Measurements from ENCODE around the gene SFXN3. TPM values are rescaled to one million over a fixed set of nuclear protein-coding genes. Genes with fewer than 3 reads are reported as not detected.

SFXN3 gene
- total RNA-seq, 1 experiment from 2014 or later, result 27.5 TPM

DNA sequence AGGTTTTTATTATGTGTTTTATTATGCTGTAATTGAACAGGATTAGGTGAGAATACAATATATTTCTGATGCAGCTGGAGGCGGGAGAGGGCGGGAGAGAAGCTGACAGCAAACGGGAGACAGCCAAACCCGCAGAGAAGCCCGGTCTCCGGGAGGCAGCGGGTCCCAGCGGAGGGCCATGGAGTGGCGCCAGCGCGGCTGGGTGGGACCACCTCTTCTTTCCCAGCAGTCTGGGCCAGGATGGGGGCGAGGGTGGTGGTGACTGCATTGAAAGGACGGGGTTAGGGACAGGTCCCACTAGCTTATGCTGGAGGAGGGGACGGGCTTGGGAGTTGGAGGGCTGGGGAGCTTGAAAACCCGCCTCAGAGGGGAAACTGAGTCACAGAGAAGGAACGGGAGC is 16.2 kb downstream of the SFXN3 start:
- Mint-ChIP-seq H3K27ac (ENCODE audit: unreplicated experiment) (no peak overlapping the region), H3K36me3 (ENCODE audit: insufficient read depth, unreplicated experiment) (peaks cover 13% of the 10 kb centered on the region), H3K9me3 (ENCODE audit: low read depth, unreplicated experiment) (no peaks in the 10 kb centered on the region), H3K27me3 (ENCODE audit: unreplicated experiment) (peaks cover 38% of the 10 kb centered on the region), H3K4me1 (ENCODE audit: low read depth, unreplicated experiment) (peaks cover 23% of the 10 kb centered on the region), H3K4me3 (ENCODE audit: low read depth, unreplicated experiment) (no peak overlapping the region)
- CTCF ChIA-PET, result no interaction called here
- intact Hi-C loops (cut with micrococcal nuclease; ENCODE audit: unreplicated experiment), result no loop called here
- no peak for DNase-seq
- TF ChIP-seq, protein P1, sequence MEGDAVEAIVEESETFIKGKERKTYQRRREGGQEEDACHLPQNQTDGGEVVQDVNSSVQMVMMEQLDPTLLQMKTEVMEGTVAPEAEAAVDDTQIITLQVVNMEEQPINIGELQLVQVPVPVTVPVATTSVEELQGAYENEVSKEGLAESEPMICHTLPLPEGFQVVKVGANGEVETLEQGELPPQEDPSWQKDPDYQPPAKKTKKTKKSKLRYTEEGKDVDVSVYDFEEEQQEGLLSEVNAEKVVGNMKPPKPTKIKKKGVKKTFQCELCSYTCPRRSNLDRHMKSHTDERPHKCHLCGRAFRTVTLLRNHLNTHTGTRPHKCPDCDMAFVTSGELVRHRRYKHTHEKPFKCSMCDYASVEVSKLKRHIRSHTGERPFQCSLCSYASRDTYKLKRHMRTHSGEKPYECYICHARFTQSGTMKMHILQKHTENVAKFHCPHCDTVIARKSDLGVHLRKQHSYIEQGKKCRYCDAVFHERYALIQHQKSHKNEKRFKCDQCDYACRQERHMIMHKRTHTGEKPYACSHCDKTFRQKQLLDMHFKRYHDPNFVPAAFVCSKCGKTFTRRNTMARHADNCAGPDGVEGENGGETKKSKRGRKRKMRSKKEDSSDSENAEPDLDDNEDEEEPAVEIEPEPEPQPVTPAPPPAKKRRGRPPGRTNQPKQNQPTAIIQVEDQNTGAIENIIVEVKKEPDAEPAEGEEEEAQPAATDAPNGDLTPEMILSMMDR (IDR thresholded peaks at IDR 0.05; ENCODE audit: unreplicated experiment), result no peak
- BruUV-seq (replicated peaks), result no TSS peak

DNA sequence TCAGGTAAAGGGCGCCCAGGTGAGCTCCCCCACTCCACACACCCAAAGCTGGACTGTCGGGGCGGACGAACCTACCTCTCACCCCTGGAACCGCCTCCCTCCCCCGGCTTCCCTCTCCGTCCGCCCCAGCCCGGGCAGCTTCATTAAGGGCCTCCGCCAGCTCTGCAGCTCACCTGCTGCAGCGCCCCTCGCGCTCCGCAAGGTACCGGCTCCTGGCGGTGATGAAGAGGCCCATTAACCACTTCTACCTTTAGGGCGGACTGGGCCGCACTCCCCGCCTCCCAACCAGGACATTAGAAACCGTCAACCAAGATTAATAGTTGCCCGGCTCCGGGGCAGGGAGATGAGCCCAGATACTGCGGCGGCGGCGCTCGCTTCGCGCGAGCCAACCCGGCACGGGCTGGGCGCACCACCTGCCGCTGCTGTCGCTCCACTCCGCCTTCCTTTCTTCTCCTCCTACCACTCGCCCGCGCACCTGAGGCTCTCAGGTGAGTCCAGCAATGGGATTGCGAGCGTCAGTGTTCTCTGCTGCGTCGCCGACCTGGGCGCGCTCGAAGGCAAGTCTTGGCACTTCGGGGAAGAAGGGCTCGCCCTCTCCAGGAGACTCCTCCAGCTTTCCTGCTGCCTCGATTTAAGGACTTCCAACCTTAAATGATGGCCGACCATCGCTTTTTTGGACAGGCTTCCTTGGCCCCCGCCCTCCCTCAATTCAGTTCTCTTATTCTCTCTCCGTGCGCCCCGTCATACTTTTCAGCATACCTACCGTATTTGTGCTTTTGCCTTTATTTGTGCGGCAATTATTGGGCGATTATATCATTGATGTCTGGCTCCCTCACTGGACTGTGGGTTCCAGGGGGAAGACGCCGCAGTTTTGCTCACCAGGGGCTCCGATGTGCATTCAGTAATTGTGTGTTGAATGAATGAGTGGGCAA is 17.2 kb downstream of the SFXN3 start:
- Mint-ChIP-seq H3K36me3 (ENCODE audit: insufficient read depth, unreplicated experiment) (peaks cover 4% of the 10 kb centered on the region), H3K27ac (ENCODE audit: unreplicated experiment) (no peak overlapping the region), H3K9me3 (ENCODE audit: low read depth, unreplicated experiment) (no peaks in the 10 kb centered on the region), H3K4me1 (ENCODE audit: low read depth, unreplicated experiment) (peaks cover 13% of the 10 kb centered on the region), H3K27me3 (ENCODE audit: unreplicated experiment) (peaks cover 38% of the 10 kb centered on the region), H3K4me3 (ENCODE audit: low read depth, unreplicated experiment) (peak overlapping the region; percentile 16)
- intact Hi-C loops (cut with micrococcal nuclease; ENCODE audit: unreplicated experiment), result no loop called here
- no peak for DNase-seq
- no TSS peak for BruUV-seq (replicated peaks)
- CTCF ChIA-PET, result no interaction called here
- TF ChIP-seq, protein P1 (IDR thresholded peaks at IDR 0.05; ENCODE audit: unreplicated experiment), result no peak

DNA sequence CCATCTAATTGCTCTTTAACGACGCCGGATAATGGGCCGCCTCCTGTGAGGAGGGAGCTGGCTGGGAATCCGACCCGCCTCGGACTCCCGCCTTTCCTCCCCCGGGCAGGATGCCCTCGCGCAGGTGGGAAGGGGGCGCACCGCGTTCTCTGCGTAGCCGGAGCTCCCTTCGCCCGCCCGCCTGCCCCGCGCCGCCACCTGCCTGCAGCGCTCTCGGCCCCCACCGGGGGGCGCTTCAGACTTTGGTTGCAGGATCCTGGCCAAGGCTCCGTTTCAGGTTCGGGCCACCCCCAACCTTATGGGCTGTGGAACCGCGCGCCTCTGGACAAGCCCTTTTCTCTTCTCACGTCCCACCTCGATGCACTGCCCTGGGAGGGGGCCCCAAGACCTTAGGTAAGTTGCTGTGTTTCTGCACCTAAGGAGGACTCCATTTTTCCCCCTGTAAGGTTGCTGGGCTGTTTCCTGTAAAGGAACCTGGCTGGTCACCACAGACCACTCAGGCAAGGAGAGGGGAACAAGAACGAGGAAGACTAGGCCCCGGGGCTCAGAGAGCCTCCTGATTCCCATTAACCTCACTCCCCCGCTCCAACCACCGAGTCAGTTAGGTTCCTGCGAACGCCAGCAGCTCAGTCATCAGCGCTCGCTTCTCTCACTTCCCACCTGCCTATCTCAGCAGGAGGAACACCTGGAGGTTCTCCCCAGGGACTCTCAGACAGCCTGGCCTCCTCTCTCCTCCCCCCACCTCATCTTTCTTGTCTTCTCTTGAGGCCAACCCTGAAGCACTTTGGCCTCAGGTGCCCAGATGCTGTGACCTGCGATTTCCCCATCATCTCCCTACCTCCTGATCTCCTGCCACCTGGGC is 19.4 kb downstream of the SFXN3 start:
- H3K4me3 Mint-ChIP-seq (ENCODE audit: low read depth, unreplicated experiment), result peak overlapping the region; percentile 31
- peak; percentile 83 for DNase-seq
- peaks cover 8% of the 10 kb centered on the region for H3K4me1 Mint-ChIP-seq (ENCODE audit: low read depth, unreplicated experiment)
- H3K36me3 Mint-ChIP-seq (ENCODE audit: insufficient read depth, unreplicated experiment), result no peaks in the 10 kb centered on the region
- CTCF ChIA-PET, result interaction anchor here (0.6 to 1.5 kb wide), 12 partner anchors 8 to 140 kb away, joined by 3 to 20 read pairs (median 4); no protein-coding TSS in a partner anchor
- BruUV-seq (replicated peaks), result no TSS peak
- H3K9me3 Mint-ChIP-seq (ENCODE audit: low read depth, unreplicated experiment), result no peaks in the 10 kb centered on the region
- intact Hi-C loops (cut with micrococcal nuclease; ENCODE audit: unreplicated experiment), result no loop called here
- TF ChIP-seq, protein P1 (IDR thresholded peaks at IDR 0.05; ENCODE audit: unreplicated experiment), result peak; percentile 57
- peaks cover 38% of the 10 kb centered on the region for H3K27me3 Mint-ChIP-seq (ENCODE audit: unreplicated experiment)
- no peak overlapping the region for H3K27ac Mint-ChIP-seq (ENCODE audit: unreplicated experiment)

DNA sequence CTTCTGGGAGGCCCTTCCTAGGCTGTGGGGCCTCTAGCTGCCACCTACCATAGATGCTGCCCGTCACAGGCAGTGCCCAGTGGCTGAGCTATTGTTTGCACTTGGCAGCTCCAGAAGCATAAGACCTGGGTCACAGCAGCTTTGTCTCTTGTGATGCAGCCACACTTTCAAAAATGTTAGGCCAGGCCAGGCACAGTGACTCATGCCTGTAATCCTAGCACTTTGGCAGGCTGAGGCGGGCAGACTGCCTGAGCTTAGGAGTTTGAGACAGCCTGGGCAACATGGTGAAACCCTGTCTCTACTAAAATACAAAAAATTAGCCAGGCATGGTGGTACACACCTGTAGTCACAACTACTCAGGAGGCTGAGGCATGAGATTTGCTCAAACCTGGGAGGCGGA is 21.3 kb downstream of the SFXN3 start:
- intact Hi-C loops (cut with micrococcal nuclease; ENCODE audit: unreplicated experiment), result no loop called here
- DNase-seq, result no peak
- H3K9me3 Mint-ChIP-seq (ENCODE audit: low read depth, unreplicated experiment), result no peaks in the 10 kb centered on the region
- CTCF ChIA-PET, result interaction anchor here (1.3 to 1.8 kb wide), 3 partner anchors 9 to 15 kb away, joined by 3 to 7 read pairs (median 4); partner anchors contain the start of gene KAZALD1
- no peak overlapping the region for H3K27ac Mint-ChIP-seq (ENCODE audit: unreplicated experiment)
- no TSS peak for BruUV-seq (replicated peaks)
- H3K27me3 Mint-ChIP-seq (ENCODE audit: unreplicated experiment), result peaks cover 24% of the 10 kb centered on the region
- no peak overlapping the region for H3K4me3 Mint-ChIP-seq (ENCODE audit: low read depth, unreplicated experiment)
- TF ChIP-seq, protein P1 (IDR thresholded peaks at IDR 0.05; ENCODE audit: unreplicated experiment), result no peak
- peaks cover 8% of the 10 kb centered on the region for H3K4me1 Mint-ChIP-seq (ENCODE audit: low read depth, unreplicated experiment)
- no peaks in the 10 kb centered on the region for H3K36me3 Mint-ChIP-seq (ENCODE audit: insufficient read depth, unreplicated experiment)

Data from Calu3 (cell line).